ENCODE data around the gene ESAM.

GRCh38 chr11:124754710-124755109 is 7.4 kb downstream of the ESAM start:
- TF ChIP-seq CTCF (conservative IDR thresholded peaks at IDR 0.05 in 1 of 2, IDR thresholded peaks at IDR 0.05 in 1 of 2; ENCODE audit: extremely low read depth in 1 of 2, insufficient read depth in 1 of 2, low read depth in 1 of 2, low read length in 2 of 2) (no peak), EZH2 (IDR thresholded peaks at IDR 0.05; ENCODE audit: borderline replicate concordance, low read length) (no peak)
